HG03439 (cell line): ENCODE measurements around the gene LRMDA.

Source experiments
- ATAC-seq: cut with Tn5 transposase; IDR thresholded peaks from one replicate; pipeline ENCODE4 v1.9.1; 2021; ENCODE audit warnings: mild to moderate bottlenecking, moderate library complexity; ENCODE audit not compliant: unreplicated experiment

The LRMDA gene

DNA sequence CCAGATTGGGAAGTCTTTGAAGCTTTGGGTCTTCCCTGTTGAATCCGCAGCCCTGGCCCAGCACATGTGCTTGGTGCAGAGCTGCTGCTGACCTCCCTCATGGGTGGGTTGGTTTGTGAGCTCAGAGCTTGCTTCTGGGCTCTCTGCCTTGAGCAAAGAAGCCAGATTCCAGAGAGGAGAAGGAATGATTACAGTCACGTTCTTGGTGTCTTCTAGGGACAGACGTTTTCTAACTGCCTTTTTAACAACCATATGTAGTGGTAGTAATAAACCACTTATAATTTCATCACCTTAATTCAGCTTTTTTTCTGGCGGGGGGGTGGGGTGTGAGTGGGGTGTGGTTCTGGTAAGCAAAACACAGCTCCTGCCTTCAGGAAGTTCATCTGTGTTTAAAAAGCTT is 39.5 kb downstream of the LRMDA start:
- ATAC-seq: no peak

DNA sequence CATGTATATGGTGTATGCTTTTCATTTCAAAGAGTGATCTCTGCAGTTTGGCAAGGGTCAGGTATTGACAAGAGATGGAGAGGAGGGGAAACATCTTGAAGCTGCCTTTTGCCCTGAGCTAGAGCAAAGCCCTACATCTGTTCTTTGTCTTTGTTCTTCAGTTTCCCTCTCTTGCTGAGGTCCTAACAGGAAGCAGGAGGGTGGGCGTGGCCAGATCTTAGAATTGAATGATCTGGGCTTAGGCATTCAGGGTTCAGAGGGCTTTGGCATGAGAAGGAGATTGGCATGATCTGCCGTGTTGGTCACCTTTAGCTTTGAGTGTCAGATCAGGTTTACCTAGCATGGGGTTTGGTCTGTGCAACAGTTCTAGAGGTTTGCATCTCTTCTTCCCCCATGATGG is 41.3 kb downstream of the LRMDA start:
- no peak for ATAC-seq

DNA sequence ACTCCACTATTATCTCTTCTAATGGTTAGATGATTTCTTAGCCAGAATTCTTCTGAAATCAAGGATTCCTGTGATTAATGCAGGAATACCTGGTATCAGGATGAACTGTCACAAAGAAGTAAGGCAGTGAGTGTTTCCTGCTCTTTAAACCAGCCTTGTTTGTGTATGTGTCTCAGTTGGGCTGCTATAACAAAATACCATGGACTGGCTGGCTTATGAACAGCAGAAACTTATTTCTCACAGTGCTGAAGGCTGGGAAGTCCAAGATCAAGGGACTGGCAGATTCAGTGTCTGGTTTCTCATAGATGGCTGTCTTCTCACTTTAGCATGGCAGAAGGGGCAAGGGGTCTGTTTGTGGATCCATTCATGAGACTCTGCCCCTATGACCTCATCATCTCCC is 42.7 kb downstream of the LRMDA start:
- ATAC-seq: no peak

DNA sequence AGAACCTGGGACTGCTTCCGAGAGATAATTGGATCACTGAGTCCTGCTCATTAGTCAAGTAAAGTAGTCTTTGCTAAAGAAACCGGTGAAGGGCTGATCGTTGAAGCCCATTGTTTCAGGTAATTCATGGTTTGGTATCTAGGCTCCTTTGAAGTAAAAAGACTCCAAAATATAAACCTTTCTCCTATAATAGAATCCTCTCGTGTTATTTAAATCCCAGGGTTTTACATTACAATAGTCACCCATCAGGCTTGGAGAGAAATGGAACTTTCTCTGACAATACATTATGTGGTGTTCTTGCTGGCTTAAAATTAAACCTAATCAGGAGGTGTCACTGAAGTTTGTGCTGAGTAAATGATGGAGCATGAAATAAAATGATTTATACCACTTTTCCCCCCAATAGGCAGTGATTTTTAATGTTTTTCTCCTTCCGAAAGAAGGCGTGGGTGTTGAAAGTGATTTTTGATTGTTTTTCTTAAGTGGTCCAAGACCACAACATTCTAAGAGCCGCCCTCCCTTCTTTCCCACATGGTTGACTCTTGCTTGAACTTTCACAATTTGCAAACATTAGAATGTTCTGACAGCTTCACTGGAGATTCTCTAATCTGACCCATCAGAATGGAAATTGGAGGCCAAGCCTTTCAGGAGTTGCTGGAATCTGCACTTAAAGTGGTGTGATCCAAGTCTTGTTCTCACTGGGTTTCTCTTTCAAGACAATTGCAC is 44.2 kb downstream of the LRMDA start:
- ATAC-seq: no peak

DNA sequence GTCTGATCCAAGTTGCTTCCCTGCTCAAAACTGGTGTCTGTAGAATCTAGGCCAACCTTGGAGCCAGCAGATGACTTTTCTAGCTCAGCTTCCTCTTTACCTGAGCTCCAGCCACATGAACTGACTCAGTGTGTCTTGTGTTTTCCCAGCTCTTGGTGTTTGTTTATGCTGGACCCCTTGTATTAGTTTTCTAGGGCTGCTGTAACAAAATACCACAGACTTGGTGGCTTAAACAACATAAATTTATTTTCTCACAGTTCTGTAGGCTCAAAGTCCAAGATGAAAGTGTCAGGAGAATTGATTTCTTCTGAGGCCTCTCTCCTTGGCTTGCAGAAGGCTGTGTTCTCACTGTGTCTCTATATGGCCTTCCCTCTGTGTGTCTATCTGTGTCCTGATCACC is 45.1 kb downstream of the LRMDA start:
- ATAC-seq: no peak

DNA sequence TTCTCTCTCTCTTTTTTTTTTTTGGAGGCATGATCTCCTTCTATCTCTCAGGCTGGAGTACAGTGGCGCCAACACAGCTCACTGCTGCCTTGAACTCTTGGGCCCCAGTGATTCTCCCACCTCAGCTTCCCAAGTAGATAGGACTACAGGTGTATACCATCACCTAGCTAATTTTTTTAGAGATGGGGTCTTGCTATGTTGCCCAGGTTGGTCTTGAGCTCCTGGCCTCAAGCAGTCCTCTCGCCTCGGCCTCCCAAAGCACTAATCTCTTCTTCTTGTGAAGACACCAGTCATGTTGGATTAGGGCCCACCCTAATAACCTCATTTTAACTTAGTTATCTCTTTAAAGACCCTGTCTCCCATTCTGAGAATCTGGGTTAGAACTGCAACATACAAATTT is 45.6 kb downstream of the LRMDA start:
- ATAC-seq: no peak

DNA sequence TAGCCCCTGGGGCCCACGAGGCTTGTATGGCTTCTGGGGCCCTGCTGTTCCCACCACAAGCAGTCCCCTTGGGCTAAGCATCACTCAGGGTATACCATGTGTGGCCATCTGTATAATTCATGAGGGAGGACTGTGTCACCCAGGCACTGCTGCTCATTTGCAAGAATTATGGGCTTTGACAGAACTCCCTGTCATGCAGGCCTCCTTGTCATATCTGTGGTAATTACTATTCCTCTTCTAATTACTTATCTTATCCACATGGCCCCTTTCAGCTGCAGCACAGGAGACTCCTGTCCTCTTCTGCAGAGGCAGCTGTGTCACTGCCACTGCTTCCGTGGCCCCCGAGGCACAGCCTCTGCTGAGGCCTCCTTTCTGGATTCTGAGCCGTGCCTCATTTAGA is 46.3 kb downstream of the LRMDA start:
- no peak for ATAC-seq

DNA sequence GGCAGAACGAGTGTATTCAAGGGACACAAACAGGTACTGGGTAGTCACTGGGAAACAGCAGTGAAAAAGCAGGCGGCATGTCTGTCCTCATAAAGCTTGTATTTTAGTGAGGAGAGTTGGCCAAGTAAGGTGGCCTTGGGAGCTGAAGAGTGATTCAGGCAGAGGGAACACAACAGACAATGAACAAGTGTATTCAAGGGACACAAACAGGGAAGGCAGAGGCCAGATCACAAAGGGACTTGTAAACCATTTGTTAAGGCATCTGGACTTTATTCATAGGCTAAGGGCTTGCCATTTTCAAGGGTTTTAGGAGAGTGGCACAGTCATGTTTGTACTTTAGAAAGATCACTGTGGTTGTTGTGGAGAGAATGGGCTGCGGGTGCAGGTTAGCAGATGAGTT is 49.0 kb downstream of the LRMDA start:
- no peak for ATAC-seq

DNA sequence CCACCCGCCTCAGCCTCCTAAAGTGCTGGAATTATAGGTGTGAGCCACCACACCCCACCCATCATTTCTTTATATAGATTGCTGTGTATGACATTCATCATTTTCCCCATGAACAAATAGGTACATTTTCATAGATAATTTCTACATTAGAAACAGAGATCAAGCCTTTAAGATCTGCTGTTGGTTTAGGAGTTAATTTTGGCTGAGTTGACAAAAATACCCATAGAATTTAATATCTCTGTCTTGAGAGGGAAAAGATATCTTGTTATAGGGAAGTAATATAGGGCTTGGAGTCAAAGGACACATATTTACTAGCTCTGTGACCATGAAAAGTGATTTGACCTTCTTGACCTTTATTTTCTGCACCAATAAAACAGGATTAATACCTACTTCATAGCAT is 51.8 kb downstream of the LRMDA start:
- ATAC-seq: no peak

DNA sequence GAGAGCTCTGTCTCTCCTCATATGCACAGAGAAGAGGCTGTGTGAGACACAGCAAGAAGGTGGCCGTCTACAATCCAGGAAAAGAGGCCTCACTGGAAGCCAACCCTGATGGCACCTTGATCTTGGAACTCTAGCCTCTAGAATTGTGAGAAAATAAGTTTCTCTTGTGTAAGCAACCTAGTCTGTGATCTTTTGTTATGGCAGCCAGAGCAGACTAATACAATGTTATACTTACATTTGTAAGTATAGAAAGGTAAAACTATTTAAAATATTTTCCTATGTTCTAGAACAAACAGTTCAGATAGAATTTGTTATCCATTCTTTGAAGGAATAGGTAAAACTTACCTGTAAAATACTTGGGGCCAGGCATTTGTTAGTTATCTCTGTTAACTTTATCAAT is 53.3 kb downstream of the LRMDA start:
- ATAC-seq: no peak

DNA sequence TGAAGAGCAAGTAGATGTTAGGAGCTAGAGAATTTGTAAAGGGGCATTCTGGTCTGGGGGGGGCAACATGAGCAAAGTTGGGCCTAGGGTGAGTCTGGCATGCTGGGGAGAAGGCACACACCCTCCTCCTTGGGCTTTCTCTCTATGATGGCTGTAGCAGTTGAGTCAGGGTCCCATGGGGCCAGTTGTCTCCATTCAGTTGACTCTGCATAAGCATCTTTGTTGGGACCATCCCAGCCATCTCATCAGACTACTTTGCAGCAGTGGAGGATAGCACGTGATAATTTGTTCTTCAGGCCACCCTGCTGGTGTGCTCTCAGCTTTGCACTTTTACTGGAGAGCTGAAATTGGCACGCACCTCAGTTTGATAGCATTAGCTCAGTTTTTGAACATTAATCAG is 55.2 kb downstream of the LRMDA start:
- ATAC-seq: no peak

DNA sequence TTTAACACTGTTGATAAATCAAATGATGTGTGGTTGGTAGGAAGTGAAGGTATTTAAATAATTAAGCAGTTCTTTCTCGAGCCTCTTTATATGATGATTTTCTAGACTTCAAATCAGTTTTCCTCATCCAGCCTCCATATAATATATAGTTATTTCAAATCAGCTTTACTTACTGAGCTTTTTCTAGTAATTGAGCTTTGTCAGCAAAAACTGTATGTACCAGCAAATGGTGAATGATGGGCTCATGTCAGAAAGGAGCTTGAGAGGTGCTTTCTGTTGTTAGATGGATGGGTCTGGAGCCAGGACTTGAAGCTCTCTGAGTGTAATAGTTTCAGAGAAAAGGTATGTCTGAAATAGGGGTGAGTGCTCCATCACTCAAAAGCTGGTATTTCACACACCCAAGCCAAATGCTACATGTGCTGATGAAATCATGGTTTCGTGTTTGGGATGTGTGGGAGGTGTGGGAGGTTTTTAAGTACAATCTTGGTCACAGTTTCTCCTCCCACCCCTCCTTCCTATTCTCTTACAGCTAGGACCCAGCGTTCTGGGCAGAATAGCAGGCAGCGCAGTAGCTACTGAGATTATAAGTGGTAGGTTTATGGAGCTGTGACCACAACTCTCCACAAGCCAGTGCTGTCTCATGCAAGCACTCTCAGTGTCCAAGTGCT is 55.8 kb downstream of the LRMDA start:
- ATAC-seq: no peak

DNA sequence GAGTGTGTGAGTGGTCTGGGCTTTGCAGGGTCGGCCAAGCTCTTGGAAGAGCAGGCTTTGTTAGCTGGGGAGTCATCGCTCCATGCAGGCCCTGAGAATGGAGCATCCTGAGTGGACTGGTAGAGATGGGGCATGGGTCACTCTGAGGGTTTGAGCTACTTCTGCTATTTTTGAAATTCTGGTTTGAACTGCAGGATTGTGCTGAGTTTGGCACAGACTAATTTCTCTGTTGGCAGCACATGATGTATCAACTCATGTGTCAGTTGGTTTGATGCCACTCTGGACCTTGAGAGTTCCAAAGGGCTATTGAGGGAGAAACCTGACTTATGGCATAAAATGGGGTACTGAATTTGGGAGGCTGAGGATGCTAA is 56.3 kb downstream of the LRMDA start:
- ATAC-seq: no peak

DNA sequence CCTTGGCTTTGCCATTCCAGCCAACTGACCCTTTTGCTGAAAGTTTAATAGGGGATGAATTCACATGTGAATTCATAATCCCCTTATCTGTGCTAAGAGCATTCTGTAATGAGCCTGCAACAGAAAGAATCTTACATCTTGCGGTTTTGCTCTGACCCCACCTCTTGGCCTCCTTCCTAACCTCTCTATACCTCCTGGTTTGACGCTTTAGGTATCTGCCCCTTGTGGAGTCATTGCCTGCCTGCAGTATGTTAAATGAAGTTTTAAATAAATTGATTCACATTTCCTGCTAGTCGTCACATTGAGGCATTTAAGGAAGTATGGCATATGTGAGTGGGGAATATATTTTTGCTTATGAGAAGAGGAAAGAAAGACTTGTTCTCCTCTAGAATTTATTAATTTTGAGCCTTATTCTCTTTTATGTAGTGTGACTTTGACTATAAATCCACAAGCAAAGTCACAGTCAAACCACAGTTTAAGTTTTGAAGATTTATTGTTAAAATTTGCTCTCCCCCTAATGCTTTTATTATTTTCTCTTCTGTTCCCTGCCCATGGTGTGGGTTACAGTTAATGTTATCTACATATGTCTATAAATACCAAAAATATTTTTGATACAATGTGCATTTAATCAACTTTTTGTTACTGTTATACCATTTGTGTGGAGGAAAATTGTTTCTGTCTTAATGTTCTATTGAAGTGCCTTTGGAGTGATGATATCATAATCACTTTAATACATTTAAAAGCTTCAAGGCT is 60.9 kb downstream of the LRMDA start:
- no peak for ATAC-seq

DNA sequence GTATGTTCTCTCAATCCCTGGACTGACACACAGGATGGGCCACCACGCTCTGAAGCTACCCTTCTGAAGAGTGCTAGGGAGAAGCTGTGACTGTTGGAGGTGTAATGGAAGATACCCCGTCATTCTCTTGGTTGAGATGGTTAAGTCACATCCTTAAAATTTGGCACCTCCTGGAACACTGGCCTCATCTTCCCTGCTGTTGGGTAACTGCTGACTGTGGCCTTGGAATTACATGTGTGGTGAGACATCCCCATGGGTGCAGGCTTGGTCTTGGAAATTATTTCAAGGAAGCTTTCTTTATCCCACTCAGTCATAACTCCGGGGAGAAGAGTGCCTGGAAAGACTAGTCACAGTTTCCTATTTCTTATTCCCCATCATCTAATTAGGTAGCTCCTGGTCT is 62.0 kb downstream of the LRMDA start:
- ATAC-seq: no peak

DNA sequence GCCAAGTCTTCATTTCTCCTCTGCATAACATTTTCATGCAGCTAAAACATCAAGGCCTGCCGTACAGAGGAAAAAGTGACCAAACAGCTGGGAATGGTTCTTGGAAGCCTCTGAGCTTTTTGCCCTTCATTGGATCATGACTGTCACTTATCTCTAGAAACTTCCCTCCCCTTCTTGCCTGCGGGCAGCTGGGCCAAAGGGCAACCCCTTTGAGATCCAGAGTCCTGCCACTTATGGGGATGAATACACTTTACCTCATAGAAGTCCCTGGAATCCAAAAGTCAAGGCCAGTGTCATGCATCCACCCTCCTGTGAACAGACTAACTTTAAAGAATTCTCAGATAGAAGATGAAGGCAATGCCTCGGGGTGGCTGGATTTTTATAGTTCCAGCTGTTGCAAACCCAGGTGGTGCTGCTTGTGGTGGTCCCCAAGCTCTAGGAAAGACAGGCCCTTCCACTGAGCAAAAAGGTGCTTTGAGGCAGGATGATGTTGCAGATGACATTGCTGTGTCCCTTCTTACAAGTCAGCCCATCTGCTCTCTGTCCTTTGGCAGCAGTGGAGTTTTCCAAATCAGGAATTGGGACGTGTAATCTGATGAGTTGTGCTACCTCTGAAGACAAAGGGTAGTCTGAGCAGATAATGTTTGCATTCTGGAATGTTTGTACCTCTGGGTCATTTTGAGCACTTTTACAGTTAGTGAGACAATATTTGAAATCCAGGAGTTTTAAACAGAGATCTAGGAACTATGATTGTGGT is 64.2 kb downstream of the LRMDA start:
- ATAC-seq: no peak

DNA sequence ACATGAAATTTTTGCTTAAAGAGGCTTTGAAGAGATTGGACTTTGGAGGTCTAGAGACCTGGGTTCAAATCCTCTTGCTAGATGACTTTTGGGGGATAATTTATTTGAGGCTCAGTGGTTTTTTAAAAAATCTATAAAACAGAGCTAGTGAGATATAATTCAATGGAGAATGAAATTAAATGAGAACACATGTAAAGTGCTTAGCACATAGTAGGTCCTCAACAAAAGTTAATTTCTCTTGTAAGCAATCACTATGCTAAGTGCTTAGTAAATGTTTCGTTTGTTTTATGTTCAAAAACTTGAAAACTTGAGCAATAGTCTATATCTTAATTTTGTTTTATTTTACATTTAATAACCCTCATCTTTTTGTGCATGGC is 64.8 kb downstream of the LRMDA start:
- no peak for ATAC-seq

DNA sequence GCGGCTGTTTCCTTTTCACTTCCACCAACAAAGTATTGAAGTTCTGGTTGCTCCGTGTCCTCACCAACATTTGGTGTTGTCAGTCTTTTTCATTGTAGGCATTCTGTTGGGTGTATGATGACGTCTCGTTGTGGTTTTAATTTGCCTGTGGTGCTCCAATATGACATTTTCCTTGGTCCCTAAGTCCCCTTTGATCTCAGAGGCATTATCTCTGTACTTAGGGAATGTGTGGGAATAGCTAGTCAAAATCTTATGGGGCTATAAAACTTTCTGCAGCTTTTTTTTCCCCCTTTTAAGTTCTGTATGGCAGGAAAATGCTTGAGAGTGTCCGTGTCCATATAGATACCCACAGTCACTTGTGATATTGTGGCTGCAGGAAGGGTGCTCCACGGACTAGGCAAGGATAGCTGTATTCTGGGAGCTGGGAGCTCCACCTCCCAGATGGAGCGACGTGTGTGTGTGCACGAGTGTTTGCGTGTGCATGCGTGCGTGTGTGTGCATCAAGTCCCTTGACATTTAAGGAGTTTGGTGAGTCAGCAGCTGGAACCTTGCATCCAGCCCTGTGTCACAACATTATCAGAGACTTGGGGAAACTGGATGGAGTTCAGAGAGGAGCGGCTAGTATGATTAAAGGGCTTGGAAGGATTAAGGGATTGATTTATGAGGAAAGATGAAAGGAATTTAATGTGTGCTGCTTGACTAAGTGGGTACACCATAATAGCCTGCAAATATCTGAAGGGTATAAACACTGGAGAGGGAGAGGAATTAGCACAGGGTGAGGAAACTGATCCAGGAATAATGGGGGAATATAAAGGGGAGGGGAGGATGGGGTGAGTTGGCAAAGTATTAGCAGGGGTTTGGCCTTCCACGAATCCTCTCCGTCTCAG is 66.8 kb downstream of the LRMDA start:
- ATAC-seq: no peak

DNA sequence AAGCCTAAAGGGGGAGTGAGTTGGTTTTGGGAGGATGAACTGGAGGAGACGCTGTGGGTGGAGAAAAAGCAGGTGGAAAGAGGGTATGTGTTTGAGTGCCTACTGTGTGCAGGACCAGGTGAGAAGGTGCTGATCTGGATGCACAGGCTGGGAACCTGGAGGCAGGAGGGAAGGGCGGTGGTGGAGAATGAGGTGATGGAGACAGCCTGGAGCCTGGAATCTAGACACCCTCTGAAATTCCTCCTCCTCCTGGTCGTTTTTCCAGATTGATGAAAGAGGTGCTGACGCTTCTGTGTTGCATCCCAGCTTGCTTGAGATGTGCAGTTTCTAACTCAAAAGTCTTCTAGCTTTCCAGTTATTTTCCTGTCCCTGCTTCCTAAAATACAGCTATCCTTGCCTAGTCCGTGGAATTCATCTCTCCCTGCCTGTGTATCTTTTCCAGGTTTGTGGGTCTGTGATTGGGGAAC is 67.5 kb downstream of the LRMDA start:
- ATAC-seq: no peak

DNA sequence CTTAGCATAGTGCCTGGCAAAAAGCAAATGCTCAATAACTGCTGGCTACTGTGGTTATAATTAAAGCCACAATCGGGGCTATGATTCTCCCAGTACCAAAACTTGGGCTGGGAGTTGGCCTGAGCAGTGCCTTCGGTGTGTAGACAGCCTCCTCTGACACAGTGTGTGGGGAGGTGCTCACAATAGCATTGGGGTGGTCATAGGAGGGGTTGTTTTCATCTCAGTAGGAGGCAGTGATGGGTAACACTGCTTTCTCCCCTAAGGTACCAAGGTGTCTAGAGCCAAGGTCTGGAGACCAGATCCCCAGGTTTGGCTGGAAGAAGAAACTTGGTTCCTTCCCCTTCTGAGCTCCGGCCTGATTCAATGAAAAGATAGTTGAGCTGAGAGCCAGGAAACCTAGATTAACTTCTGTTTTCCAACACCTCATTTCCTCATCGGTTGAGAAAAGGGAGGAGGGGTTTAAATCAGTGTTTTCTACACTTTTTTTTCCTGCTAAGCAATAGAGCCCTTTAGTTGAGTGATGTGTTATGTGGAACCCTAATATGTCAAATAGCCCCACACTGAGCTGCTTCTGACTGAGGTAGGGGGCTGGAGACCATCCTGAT is 68.2 kb downstream of the LRMDA start:
- no peak for ATAC-seq
